ENCODE measurements around the gene CD164L2.

DNA sequence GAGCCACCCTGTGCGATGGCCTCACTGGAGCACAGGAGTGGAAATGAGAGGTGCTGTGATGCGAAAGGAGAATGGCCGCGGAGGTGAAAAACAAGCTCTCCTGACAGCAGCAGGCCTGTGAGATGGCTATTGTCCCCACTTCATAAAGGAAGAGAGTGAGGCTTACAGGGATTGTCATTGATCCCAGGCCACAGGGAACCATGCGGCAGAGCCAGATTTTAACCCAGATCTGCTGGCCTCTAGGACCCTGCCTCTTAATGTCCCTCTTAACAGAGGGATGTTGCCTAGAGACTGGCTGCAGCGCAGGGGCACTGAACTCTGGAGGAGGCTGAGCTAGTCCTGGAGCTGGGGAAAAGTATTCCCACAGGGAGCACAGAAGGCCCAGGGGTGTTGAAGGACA is 44.4 kb downstream of the CD164L2 start:
- TF ChIP-seq, protein P1, sequence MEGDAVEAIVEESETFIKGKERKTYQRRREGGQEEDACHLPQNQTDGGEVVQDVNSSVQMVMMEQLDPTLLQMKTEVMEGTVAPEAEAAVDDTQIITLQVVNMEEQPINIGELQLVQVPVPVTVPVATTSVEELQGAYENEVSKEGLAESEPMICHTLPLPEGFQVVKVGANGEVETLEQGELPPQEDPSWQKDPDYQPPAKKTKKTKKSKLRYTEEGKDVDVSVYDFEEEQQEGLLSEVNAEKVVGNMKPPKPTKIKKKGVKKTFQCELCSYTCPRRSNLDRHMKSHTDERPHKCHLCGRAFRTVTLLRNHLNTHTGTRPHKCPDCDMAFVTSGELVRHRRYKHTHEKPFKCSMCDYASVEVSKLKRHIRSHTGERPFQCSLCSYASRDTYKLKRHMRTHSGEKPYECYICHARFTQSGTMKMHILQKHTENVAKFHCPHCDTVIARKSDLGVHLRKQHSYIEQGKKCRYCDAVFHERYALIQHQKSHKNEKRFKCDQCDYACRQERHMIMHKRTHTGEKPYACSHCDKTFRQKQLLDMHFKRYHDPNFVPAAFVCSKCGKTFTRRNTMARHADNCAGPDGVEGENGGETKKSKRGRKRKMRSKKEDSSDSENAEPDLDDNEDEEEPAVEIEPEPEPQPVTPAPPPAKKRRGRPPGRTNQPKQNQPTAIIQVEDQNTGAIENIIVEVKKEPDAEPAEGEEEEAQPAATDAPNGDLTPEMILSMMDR (tag by site-specific recombination; IDR thresholded peaks at IDR 0.05): no peak
- TF ChIP-seq ZNF660 (tag by site-specific recombination; IDR thresholded peaks at IDR 0.05) (no peak), OVOL3 (tag by site-specific recombination; IDR thresholded peaks at IDR 0.05) (no peak), MYNN (tag by site-specific recombination; IDR thresholded peaks at IDR 0.05; ENCODE audit: borderline replicate concordance) (no peak), ZBTB8A (tag by site-specific recombination; IDR thresholded peaks at IDR 0.05) (no peak), ZNF768 (tag by site-specific recombination; IDR thresholded peaks at IDR 0.05) (no peak), ZNF24 (tag by site-specific recombination; IDR thresholded peaks at IDR 0.05) (no peak), ZNF404 (tag by site-specific recombination; IDR thresholded peaks at IDR 0.05) (no peak), ZBTB17 (tag by site-specific recombination; IDR thresholded peaks at IDR 0.05) (no peak), KLF9 (tag by site-specific recombination; IDR thresholded peaks at IDR 0.05; ENCODE audit: low read depth) (no peak), ZNF776 (tag by site-specific recombination; IDR thresholded peaks at IDR 0.05; ENCODE audit: borderline replicate concordance) (no peak), ZNF184 (tag by site-specific recombination; IDR thresholded peaks at IDR 0.05) (no peak)
- TF ChIP-seq, protein P2, sequence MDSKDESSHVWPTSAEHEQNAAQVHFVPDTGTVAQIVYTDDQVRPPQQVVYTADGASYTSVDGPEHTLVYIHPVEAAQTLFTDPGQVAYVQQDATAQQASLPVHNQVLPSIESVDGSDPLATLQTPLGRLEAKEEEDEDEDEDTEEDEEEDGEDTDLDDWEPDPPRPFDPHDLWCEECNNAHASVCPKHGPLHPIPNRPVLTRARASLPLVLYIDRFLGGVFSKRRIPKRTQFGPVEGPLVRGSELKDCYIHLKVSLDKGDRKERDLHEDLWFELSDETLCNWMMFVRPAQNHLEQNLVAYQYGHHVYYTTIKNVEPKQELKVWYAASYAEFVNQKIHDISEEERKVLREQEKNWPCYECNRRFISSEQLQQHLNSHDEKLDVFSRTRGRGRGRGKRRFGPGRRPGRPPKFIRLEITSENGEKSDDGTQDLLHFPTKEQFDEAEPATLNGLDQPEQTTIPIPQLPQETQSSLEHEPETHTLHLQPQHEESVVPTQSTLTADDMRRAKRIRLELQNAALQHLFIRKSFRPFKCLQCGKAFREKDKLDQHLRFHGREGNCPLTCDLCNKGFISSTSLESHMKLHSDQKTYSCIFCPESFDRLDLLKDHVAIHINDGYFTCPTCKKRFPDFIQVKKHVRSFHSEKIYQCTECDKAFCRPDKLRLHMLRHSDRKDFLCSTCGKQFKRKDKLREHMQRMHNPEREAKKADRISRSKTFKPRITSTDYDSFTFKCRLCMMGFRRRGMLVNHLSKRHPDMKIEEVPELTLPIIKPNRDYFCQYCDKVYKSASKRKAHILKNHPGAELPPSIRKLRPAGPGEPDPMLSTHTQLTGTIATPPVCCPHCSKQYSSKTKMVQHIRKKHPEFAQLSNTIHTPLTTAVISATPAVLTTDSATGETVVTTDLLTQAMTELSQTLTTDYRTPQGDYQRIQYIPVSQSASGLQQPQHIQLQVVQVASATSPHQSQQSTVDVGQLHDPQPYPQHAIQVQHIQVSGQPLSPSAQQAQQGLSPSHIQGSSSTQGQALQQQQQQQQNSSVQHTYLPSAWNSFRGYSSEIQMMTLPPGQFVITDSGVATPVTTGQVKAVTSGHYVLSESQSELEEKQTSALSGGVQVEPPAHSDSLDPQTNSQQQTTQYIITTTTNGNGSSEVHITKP (tag by site-specific recombination; IDR thresholded peaks at IDR 0.05): no peak

All from HEK293 (cell line).